ENCODE results near the gene PLK3.
"Not testable (repeated sequence)": the region's sequence is repeated elsewhere in the genome, so short reads cannot be mapped to it uniquely, and the experiment has no call there.

The PLK3 gene

DNA sequence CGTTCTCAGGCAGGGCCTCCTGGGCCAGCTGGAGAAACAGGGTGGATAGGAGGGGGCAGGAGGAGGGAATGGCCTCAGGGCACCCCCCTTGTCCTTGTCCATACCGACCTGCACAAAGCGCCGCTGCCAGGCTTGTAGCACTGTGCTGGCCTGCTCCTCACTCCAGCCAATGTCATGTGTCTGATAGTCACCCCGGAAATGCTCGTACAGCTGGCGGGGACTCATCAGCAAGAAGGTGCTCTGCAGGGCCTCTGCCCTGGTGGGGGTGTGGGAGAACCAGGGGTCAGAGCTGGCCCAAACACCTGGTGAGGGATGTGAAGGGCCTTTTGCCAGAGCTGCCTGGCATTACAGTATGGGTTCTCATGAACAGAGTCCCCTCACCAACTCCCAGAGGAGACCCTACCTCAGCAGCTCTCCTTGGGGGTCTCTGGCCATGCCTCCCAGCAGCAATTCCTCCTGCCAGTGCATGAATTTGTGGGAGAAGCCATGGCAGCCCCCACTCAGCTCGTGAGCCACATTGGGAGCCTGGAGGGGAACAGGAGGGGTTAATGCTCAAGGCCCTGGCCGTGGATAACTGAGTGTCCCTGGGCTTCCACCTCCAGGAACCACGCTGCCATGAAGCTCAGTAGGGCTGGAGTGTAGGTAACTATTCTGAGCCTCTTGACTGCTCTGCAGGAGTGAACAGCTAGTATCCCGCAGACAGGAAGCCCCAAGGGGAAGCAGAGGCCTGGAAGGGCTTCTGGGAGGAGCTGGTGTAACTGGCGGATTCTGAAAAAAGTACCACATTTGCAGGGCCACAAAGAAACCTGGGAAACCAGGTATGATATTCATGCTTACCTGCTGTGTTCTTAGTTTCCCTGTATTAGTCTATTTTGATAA, 29.6 kb downstream of the PLK3 start:
- DNase-seq: no peak

GRCh38 chr1:44830900-44831304, 30.7 kb downstream of the PLK3 start:
- DNase-seq: no peak

DNA sequence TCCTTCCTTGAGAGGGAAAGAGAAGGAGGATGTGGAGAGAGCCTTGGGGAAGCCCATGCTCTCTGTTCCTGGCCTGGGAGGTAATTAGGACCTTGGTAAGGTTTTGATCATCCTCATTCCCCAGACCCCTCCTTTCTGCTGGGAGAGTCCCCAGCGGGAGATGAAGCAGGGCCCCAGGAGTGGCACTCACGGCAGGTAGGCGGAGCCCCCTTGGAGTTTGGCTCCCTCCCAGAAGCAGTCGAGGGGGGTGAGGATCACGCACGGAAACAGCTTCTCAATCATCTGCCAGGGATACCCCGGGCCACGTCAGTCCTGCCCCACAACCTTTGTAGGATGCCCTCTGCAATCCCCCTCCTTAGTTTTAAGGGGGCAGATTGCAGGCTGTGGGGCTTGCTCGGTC, 31.3 kb downstream of the PLK3 start:
- DNase-seq: no peak

GRCh38 chr1:44832056-44832705, 32.0 kb downstream of the PLK3 start:
- DNase-seq: no peak

DNA sequence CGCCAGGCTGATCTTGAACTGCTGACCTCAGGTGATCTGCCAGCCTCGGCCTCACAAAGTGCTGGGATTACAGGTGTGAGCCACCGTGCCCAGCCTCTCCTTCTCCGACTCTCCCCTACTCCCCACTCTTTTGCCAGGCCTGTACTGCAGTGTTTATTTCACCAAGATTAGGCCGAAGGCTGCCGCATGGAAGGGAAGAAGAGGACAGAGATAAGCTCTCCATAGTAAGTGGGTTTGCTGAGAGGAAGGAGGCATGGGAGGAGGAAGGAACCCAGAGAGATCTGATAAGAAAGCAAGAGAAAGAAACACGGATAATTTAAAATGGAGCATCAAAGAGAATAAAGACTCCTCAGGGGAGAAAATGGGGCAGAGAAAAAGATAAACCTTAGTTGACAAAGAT, 34.2 kb downstream of the PLK3 start:
- no peak for DNase-seq

- peak in 1 of 2 experiments; percentile 27 for DNase-seq
These were observed 35.8 kb downstream of the PLK3 start for GRCh38 chr1:44835738-44836675.

GRCh38 chr1:44838294-44838693, 38.1 kb downstream of the PLK3 start:
- not testable (repeated sequence) for DNase-seq

GRCh38 chr1:44839576-44839975, 39.4 kb downstream of the PLK3 start:
- no peak for DNase-seq

DNA sequence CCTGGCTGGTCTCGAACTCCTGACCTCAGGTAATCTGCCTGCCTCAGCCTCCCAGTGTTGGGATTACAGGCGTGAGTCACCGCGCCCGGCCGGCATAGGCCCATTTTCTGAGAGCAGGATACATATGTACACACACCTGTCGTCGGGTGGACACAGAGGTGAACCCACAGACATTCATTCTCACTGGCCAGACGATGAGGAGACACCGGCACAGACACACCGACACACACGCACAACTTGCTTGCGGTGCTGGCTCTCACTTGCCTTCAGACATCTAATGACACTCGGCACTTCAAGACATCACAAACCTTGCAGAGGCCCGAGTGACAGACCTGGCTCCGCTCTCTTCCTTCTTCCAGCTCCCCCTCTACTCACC, 42.3 kb downstream of the PLK3 start:
- no peak for DNase-seq

- peak; percentile 71 to 81 for DNase-seq
These were observed 42.9 kb downstream of the PLK3 start, which contains the start of gene PTCH2 for GRCh38 chr1:44842862-44843655. Gene PTCH2 (minus strand): TSS chr1:44843253. CDS start chr1:44842932, 321 bp downstream.

DNA sequence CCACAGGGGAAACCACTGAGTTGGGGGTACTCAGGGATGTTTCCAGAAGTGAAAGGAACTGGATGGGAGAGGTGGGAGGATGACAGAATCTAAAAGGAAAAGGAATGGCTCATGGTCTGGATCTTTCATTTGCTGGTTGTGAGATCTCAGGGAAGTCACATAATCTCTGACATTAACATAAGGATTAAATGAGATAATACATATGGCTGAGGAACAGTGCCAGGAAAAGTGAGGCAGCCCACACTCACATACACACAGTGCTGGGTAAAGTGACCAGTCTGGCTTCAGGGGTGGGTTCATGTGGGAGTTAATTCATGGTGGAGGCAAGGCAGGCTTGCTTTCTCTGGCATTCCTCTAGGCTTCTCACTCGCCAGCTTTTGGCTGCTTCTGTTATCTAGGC, 46.8 kb downstream of the PLK3 start:
- DNase-seq: no peak

GRCh38 chr1:44847845-44848244, 47.7 kb downstream of the PLK3 start:
- DNase-seq: no peak

GRCh38 chr1:44848456-44849181, 48.4 kb downstream of the PLK3 start:
- no peak for DNase-seq

GRCh38 chr1:44849575-44850132, 49.5 kb downstream of the PLK3 start:
- no peak for DNase-seq

DNA sequence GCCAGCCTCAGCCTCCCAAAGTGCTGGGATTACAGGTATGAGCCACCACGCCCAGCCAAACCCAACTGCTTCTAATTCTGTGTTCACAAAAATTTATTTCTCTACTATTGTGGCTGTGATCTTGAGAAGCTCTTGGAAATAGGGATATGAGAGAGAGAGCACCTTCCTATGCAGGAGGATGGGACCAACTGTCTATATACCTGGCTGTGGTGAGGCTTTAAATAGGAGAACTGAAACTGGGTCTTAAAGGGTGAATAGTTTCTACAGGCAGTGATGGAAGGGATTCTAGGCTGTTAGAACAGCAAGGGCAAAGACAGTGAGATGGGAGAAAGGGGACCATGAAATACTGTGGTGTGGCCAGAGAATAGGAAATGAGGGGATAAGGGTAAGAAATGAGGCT, 51.1 kb downstream of the PLK3 start:
- no peak for DNase-seq

- DNase-seq: no peak
These were observed 53.0 kb downstream of the PLK3 start for GRCh38 chr1:44853201-44853600.

- DNase-seq: no peak
These were observed 54.8 kb downstream of the PLK3 start for GRCh38 chr1:44854970-44855369.

Measured in NCI-H1930 (cell line).